ENCODE results near the gene AVL9. TPM values are rescaled to one million over a fixed set of nuclear protein-coding genes. Genes with fewer than 3 reads are reported as not detected.

The AVL9 gene
- total and polyA plus RNA-seq, 7 donors = 15.6 to 35.1 (median 21.6) TPM

DNA sequence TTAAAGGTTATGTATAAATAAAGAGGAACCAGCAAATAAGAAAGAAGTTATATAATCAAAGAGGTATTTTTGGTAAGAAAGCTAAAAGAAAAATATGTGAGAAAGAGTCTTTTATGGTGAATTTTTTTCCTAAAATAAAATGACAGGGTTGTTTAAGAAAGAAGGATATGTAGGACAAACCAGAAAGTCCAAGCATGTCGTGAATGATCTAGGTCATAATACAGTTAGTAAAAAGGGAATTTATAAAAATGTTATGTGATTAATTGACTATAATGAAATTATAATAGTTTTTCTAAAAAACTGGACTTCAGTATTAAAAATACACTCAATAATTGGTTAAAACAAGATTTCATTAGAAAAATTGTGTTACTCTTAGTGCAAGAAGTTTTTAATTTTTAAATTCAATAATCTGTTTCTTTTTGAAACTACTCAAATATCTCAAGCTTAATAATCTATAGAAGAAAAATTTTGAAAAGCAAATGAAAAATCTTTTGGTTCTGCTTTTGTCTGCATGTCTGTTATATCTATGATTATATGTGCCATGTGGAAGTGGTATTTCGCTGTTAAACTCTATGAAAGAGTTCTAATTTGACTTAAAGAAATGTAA lies 23.3 kb downstream of the AVL9 start:
- Histone ChIP-seq H3K4me3 (no peak overlapping the region), H3K27ac (no peak overlapping the region), H3K27me3 (no peaks in the 10 kb centered on the region), H3K9me3 (peaks cover 0 to 4% (median 0%) of the 10 kb centered on the region in 4 donors), H3K36me3 (no peaks in the 10 kb centered on the region), H3K4me1 (peaks cover 0 to 12% (median 0%) of the 10 kb centered on the region in 4 donors)
- WGBS, 2 donors = 88 to 96% methylated on average over 2 of the region's 2 CpGs
- DNase-seq = no peak
- intact Hi-C loops (cut with DNase I) = no loop called here
- no peak for TF ChIP-seq POLR2A (IDR thresholded peaks at IDR 0.05)
- no peak for TF ChIP-seq POLR2AphosphoS5 (IDR thresholded peaks at IDR 0.05)
- TF ChIP-seq, protein P1, sequence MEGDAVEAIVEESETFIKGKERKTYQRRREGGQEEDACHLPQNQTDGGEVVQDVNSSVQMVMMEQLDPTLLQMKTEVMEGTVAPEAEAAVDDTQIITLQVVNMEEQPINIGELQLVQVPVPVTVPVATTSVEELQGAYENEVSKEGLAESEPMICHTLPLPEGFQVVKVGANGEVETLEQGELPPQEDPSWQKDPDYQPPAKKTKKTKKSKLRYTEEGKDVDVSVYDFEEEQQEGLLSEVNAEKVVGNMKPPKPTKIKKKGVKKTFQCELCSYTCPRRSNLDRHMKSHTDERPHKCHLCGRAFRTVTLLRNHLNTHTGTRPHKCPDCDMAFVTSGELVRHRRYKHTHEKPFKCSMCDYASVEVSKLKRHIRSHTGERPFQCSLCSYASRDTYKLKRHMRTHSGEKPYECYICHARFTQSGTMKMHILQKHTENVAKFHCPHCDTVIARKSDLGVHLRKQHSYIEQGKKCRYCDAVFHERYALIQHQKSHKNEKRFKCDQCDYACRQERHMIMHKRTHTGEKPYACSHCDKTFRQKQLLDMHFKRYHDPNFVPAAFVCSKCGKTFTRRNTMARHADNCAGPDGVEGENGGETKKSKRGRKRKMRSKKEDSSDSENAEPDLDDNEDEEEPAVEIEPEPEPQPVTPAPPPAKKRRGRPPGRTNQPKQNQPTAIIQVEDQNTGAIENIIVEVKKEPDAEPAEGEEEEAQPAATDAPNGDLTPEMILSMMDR (IDR thresholded peaks at IDR 0.05) = no peak
- TF ChIP-seq EP300 (IDR thresholded peaks at IDR 0.05) = no peak

DNA sequence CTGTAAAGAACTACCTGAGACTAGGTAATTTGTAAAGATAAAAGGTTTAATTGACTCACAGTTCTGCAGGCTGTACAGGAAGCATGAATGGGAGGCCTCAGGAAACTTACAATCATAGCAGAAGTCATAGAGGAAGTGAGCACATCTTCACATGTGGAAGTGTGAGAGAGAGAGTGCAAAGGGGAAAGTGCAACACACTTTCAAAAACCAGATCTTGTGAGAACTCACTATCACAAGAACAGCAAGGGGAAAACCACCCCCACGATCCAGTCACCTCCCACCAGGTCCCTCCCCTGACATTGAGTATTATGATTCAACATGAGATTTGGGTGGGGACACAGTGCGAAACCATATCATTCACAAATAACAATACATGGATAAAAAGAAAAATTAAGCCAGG lies 24.5 kb downstream of the AVL9 start:
- no peak overlapping the region for H3K4me3 ChIP-seq
- no peak overlapping the region for H3K27ac ChIP-seq
- WGBS, 2 donors = 96 to 99% methylated on average over 2 of the region's 2 CpGs
- no peaks in the 10 kb centered on the region for H3K36me3 ChIP-seq
- H3K4me1 ChIP-seq = peaks cover 0 to 12% (median 0%) of the 10 kb centered on the region in 4 donors
- TF ChIP-seq POLR2A (IDR thresholded peaks at IDR 0.05) (no peak), POLR2AphosphoS5 (IDR thresholded peaks at IDR 0.05) (no peak)
- intact Hi-C loops (cut with DNase I) = no loop called here
- no peaks in the 10 kb centered on the region for H3K27me3 ChIP-seq
- H3K9me3 ChIP-seq = peaks cover 0 to 4% (median 0%) of the 10 kb centered on the region in 4 donors
- no peak for DNase-seq

DNA sequence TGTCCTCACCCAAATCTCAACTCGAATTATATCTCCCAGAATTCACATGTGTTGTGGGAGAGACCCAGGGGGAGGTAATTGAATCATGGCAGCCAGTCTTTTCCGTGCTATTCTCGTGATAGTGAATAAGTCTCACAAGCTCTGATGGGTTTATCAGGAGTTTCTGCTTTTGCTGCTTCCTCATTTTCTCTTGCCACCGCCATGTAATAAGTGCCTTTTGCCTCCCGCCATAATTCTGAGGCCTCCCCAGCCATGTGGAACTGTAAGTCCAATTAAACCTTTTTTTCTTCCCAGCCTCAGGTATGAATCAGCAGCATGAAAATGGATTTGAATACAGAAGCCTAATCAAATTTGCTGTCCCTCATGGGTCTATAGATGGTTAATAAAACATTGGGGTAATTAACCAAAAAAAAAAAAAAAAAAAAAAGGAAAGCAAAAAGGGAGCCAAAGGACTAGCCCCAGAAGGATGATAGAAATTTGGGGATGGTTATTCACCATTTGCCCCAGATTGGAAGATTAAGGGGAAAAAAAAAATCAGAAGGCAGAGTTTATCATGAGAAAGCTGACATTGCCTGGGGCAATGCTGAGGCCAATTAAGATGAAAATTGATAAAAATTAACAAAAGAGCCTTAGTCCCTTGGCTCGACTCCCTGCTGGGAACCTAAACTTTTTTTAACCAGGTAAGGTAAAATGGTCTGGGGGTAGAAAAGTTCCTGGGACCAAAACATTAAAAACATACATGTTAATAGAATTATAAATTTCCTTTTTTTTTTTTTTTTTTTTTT lies 27.6 kb downstream of the AVL9 start:
- H3K4me3 ChIP-seq = no peak overlapping the region
- TF ChIP-seq POLR2A (IDR thresholded peaks at IDR 0.05) (no peak), POLR2AphosphoS5 (IDR thresholded peaks at IDR 0.05) (no peak), EP300 (IDR thresholded peaks at IDR 0.05) (no peak)
- TF ChIP-seq, protein P1 (IDR thresholded peaks at IDR 0.05) = no peak
- no peaks in the 10 kb centered on the region for H3K4me1 ChIP-seq
- 97 to 98% methylated on average over 6 of the region's 6 CpGs for WGBS, 2 donors
- no peaks in the 10 kb centered on the region for H3K27me3 ChIP-seq
- peaks cover 0 to 4% (median 0%) of the 10 kb centered on the region in 4 donors for H3K9me3 ChIP-seq
- no peak for DNase-seq
- intact Hi-C loops (cut with DNase I) = no loop called here
- H3K27ac ChIP-seq = no peak overlapping the region
- no peaks in the 10 kb centered on the region for H3K36me3 ChIP-seq

DNA sequence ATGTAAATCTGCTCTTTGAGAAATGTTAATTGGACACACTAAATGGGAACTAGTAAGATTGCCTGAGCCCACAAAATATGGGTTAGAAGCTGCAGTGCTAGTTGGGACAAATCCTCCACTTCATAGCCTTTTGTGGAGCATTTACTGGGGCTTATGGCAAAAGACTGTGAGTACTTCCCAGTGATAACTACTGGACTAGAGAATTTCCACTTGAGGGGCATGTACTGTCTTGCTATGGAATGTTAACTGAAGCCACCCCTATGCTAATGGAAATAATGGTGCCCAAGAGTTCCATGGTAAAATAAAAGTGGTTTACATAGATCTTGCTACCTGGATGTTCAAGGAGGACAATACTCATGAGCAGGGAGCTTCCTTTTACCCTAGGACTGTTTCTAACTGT lies 29.3 kb downstream of the AVL9 start:
- Histone ChIP-seq H3K27me3 (no peaks in the 10 kb centered on the region), H3K4me1 (no peaks in the 10 kb centered on the region), H3K36me3 (no peaks in the 10 kb centered on the region), H3K27ac (no peak overlapping the region), H3K4me3 (no peak overlapping the region), H3K9me3 (peaks cover 0 to 4% (median 0%) of the 10 kb centered on the region in 4 donors)
- no peak for DNase-seq
- no peak for TF ChIP-seq EP300 (IDR thresholded peaks at IDR 0.05)
- TF ChIP-seq POLR2AphosphoS5 (IDR thresholded peaks at IDR 0.05) = no peak
- TF ChIP-seq POLR2A (IDR thresholded peaks at IDR 0.05) = no peak
- TF ChIP-seq, protein P1 (IDR thresholded peaks at IDR 0.05) = no peak
- intact Hi-C loops (cut with DNase I) = no loop called here

DNA sequence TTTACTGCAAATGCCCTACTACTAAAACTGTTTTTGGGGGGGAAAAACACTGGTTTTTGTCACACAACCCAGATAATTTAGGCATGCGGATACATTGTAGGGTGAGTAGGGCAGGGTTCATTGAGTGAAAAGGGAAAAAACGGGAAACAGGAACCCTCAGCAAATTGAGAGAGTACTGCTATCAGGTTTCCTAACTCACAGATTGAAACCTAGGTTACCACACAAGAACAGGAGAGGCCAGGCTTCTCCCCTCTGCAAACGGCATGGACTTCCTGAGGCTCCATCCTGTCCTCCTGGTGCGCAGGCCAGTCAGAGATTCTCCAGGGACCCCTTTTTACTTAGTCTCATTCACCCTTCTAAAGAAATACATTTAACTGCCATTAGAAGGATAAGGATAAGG lies 30.6 kb downstream of the AVL9 start:
- Histone ChIP-seq H3K27me3 (no peaks in the 10 kb centered on the region), H3K9me3 (no peaks in the 10 kb centered on the region), H3K27ac (no peak overlapping the region), H3K4me1 (no peaks in the 10 kb centered on the region), H3K36me3 (no peaks in the 10 kb centered on the region), H3K4me3 (no peak overlapping the region)
- DNase-seq = no peak
- intact Hi-C loops (cut with DNase I) = no loop called here
- TF ChIP-seq EP300 (IDR thresholded peaks at IDR 0.05) = no peak
- no peak for TF ChIP-seq POLR2A (IDR thresholded peaks at IDR 0.05)
- TF ChIP-seq, protein P1 (IDR thresholded peaks at IDR 0.05) = no peak
- TF ChIP-seq POLR2AphosphoS5 (IDR thresholded peaks at IDR 0.05) = no peak
- 91 to 95% methylated on average over 4 of the region's 4 CpGs for WGBS, 2 donors

Measured in sigmoid colon (tissue), 7 donors.